Measurements from ENCODE around the gene PIK3CD.

The PIK3CD gene

GRCh38 chr1:9716404-9717192 is 65.1 kb downstream of the PIK3CD start:
- FAIRE-seq (no peak), DNase-seq (ENCODE audit: insufficient read length) (no peak)
- TF ChIP-seq POLR2A (IDR thresholded peaks at IDR 0.05; ENCODE audit: low read depth, low read length), result no peak
- TF ChIP-seq POLR2AphosphoS5 (IDR thresholded peaks at IDR 0.05; ENCODE audit: low read depth, low read length), result no peak
- no peak for TF ChIP-seq TAF1 (IDR thresholded peaks at IDR 0.05; ENCODE audit: borderline replicate concordance, low read depth, low read length)

GRCh38 chr1:9717193-9718005 is 65.9 kb downstream of the PIK3CD start:
- DNase-seq (ENCODE audit: insufficient read length) (peak; percentile 78), FAIRE-seq (peak; percentile 66)
- TF ChIP-seq POLR2AphosphoS5 (IDR thresholded peaks at IDR 0.05; ENCODE audit: low read depth, low read length), result no peak
- no peak; the same call in 1 of the 2 replicates for TF ChIP-seq POLR2A (IDR thresholded peaks at IDR 0.05; ENCODE audit: low read depth, low read length)
- no peak for TF ChIP-seq TAF1 (IDR thresholded peaks at IDR 0.05; ENCODE audit: borderline replicate concordance, low read depth, low read length)

GRCh38 chr1:9718006-9718680 is 66.6 kb downstream of the PIK3CD start:
- TF ChIP-seq POLR2A (IDR thresholded peaks at IDR 0.05; ENCODE audit: low read depth, low read length) (no peak), POLR2AphosphoS5 (IDR thresholded peaks at IDR 0.05; ENCODE audit: low read depth, low read length) (no peak), TAF1 (IDR thresholded peaks at IDR 0.05; ENCODE audit: borderline replicate concordance, low read depth, low read length) (no peak)
- no peak for FAIRE-seq
- no peak for DNase-seq (ENCODE audit: insufficient read length)

- DNase-seq (ENCODE audit: insufficient read length), result no peak
- no peak for FAIRE-seq
- TF ChIP-seq POLR2A (IDR thresholded peaks at IDR 0.05; ENCODE audit: low read depth, low read length) (no peak), TAF1 (IDR thresholded peaks at IDR 0.05; ENCODE audit: borderline replicate concordance, low read depth, low read length) (no peak), POLR2AphosphoS5 (IDR thresholded peaks at IDR 0.05; ENCODE audit: low read depth, low read length) (no peak)
Observed at GRCh38 chr1:9719978-9720722, 68.6 kb downstream of the PIK3CD start.

GRCh38 chr1:9720785-9721605 is 69.5 kb downstream of the PIK3CD start:
- no peak for TF ChIP-seq POLR2AphosphoS5 (IDR thresholded peaks at IDR 0.05; ENCODE audit: low read depth, low read length)
- TF ChIP-seq POLR2A (IDR thresholded peaks at IDR 0.05; ENCODE audit: low read depth, low read length), result no peak
- TF ChIP-seq TAF1 (IDR thresholded peaks at IDR 0.05; ENCODE audit: borderline replicate concordance, low read depth, low read length), result no peak
- no peak for FAIRE-seq

GRCh38 chr1:9721606-9722377 is 70.3 kb downstream of the PIK3CD start:
- TF ChIP-seq TAF1 (IDR thresholded peaks at IDR 0.05; ENCODE audit: borderline replicate concordance, low read depth, low read length) (no peak), POLR2AphosphoS5 (IDR thresholded peaks at IDR 0.05; ENCODE audit: low read depth, low read length) (no peak), POLR2A (IDR thresholded peaks at IDR 0.05; ENCODE audit: low read depth, low read length) (no peak)
- FAIRE-seq, result no peak
- peak; percentile 66 for DNase-seq (ENCODE audit: insufficient read length)

More at GRCh38 chr1:9720785-9721605, 69.5 kb downstream of the PIK3CD start:
- no peak for DNase-seq (ENCODE audit: insufficient read length)

GRCh38 chr1:9722378-9722749 is 70.8 kb downstream of the PIK3CD start:
- TF ChIP-seq POLR2A (IDR thresholded peaks at IDR 0.05; ENCODE audit: low read depth, low read length), result no peak
- TF ChIP-seq POLR2AphosphoS5 (IDR thresholded peaks at IDR 0.05; ENCODE audit: low read depth, low read length), result no peak
- no peak for TF ChIP-seq TAF1 (IDR thresholded peaks at IDR 0.05; ENCODE audit: borderline replicate concordance, low read depth, low read length)
- DNase-seq (ENCODE audit: insufficient read length) (no peak), FAIRE-seq (no peak)

- no peak for TF ChIP-seq POLR2A (IDR thresholded peaks at IDR 0.05; ENCODE audit: low read depth, low read length)
- no peak for TF ChIP-seq POLR2AphosphoS5 (IDR thresholded peaks at IDR 0.05; ENCODE audit: low read depth, low read length)
- TF ChIP-seq TAF1 (IDR thresholded peaks at IDR 0.05; ENCODE audit: borderline replicate concordance, low read depth, low read length), result no peak
- no peak for FAIRE-seq
- DNase-seq (ENCODE audit: insufficient read length), result no peak
Observed at GRCh38 chr1:9723068-9723805, 71.7 kb downstream of the PIK3CD start.

- TF ChIP-seq TAF1 (IDR thresholded peaks at IDR 0.05; ENCODE audit: borderline replicate concordance, low read depth, low read length) (no peak), POLR2AphosphoS5 (IDR thresholded peaks at IDR 0.05; ENCODE audit: low read depth, low read length) (no peak), POLR2A (IDR thresholded peaks at IDR 0.05; ENCODE audit: low read depth, low read length) (no peak)
- DNase-seq (ENCODE audit: insufficient read length) (no peak), FAIRE-seq (no peak)
Observed at GRCh38 chr1:9723926-9724325, 72.4 kb downstream of the PIK3CD start.

Measured in GM12892 (cell line).